ENCODE results near the gene DUOXA1.
"Not testable (repeated sequence)": the region's sequence is repeated elsewhere in the genome, so short reads cannot be mapped to it uniquely, and the experiment has no call there.

DNA sequence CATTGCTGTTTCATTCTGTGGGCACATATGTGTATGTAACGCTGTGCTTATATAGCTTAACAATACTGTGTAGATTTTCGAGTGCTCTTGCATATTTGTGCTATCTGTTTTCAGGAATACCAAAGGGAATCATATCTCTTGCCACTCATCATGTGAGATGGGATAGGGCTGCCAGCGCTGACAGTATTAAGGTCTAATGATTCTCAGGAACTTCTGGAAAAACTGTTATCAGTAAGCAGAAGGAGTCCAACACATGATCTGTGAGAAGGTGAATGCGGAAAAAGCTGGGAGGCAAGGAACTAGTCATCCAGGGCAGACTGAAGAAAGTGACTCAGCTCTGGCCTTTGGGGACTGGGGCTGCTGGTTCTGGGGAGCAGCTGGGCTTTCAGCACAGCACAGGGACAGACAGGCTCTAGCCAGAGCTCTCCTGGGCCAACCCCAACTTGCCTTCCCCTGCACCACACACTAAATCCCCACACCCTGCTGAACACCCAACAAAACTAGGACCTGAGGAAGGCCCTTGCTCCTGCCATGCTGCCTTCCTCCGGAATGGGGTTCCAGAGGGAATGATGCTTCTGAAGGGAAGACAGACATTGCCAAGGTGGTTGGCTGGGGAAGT lies 49.9 kb downstream of the DUOXA1 start:
- not testable (repeated sequence) for TF ChIP-seq NANOG (IDR thresholded peaks at IDR 0.05; ENCODE audit: borderline replicate concordance); JUNB (IDR thresholded peaks at IDR 0.05; ENCODE audit: unreplicated experiment); EZH2phosphoT487 (IDR thresholded peaks at IDR 0.05; ENCODE audit: unreplicated experiment); EZH2 (IDR thresholded peaks at IDR 0.05; ENCODE audit: low read depth, unreplicated experiment); POLR2AphosphoS5 (IDR thresholded peaks at IDR 0.05; ENCODE audit: low read depth)
- TF ChIP-seq, protein P1, sequence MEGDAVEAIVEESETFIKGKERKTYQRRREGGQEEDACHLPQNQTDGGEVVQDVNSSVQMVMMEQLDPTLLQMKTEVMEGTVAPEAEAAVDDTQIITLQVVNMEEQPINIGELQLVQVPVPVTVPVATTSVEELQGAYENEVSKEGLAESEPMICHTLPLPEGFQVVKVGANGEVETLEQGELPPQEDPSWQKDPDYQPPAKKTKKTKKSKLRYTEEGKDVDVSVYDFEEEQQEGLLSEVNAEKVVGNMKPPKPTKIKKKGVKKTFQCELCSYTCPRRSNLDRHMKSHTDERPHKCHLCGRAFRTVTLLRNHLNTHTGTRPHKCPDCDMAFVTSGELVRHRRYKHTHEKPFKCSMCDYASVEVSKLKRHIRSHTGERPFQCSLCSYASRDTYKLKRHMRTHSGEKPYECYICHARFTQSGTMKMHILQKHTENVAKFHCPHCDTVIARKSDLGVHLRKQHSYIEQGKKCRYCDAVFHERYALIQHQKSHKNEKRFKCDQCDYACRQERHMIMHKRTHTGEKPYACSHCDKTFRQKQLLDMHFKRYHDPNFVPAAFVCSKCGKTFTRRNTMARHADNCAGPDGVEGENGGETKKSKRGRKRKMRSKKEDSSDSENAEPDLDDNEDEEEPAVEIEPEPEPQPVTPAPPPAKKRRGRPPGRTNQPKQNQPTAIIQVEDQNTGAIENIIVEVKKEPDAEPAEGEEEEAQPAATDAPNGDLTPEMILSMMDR (conservative IDR thresholded peaks at IDR 0.05; ENCODE audit: low read depth in 2 of 2): not testable (repeated sequence)
